Measurements from ENCODE around the gene NOTUM. TPM values are rescaled to one million over a fixed set of nuclear protein-coding genes. Genes with fewer than 3 reads are reported as not detected.

NOTUM gene
- total and polyA plus RNA-seq, 2 of the 4 experiments (the other 2 are of a cell fraction), result 0.05 TPM; not detected in 1

GRCh38 chr17:82006468-82007227 is 45.7 kb upstream of the NOTUM start:
- POLR2A ChIA-PET (ENCODE audit: unreplicated experiment), result no interaction called here
- no peak for TF ChIP-seq CHD1 (IDR thresholded peaks at IDR 0.05; ENCODE audit: low read depth, low read length)
- TF ChIP-seq ELK1 (IDR thresholded peaks at IDR 0.05; ENCODE audit: borderline replicate concordance, low read depth, low read length), result no peak
- peak; percentile 81 for TF ChIP-seq MAZ (IDR thresholded peaks at IDR 0.05; ENCODE audit: borderline replicate concordance, low read depth, low read length)
- WGBS, 2 experiments (ENCODE audit: extremely low coverage in 2 of 2, insufficient read length in 1 of 2), result 70% methylated on average over 15 of the region's 24 CpGs; no CpG with 5 or more reads in 1 of the 2 experiments

More at GRCh38 chr17:82006468-82007227, 45.7 kb upstream of the NOTUM start:
- peak overlapping the region; percentile 48; the same call in 1 of the 3 replicates for H2BK15ac ChIP-seq (ENCODE audit: low read depth, low read length)
- H3K27ac ChIP-seq (ENCODE audit: insufficient read depth, low read length), result no peak overlapping the region; the same call in 1 of the 2 replicates
- DNase-seq (peak; percentile 82), ATAC-seq (ENCODE audit: low read depth) (peak; percentile 35)
- H3K56ac ChIP-seq (ENCODE audit: extremely low read depth, insufficient read depth, low read length), result no peak overlapping the region
- peak overlapping the region; percentile 77 for H2AFZ ChIP-seq (replicated peaks; ENCODE audit: low read length, poor library complexity)
- H3K4me3 ChIP-seq (ENCODE audit: insufficient read depth, low read depth, low read length), result no peak overlapping the region
- H2BK5ac ChIP-seq (ENCODE audit: low read depth, low read length, poor library complexity, severe bottlenecking), result peak overlapping the region; percentile 9
- in situ Hi-C loops (cut with MboI; ENCODE audit: low sequenced_read_pairs), result no loop called here
- intact Hi-C loops (cut with micrococcal nuclease), result no loop called here
- CTCF ChIA-PET, result no interaction called here
- peak overlapping the region; percentile 51 for H4K91ac ChIP-seq (ENCODE audit: insufficient read depth, low read depth, low read length)
- H3K23ac ChIP-seq (ENCODE audit: low read depth, low read length), result no peak overlapping the region
- H4K20me1 ChIP-seq (ENCODE audit: insufficient read depth, low read length), result peaks cover 3% of the 10 kb centered on the region; the same call in 1 of the 2 replicates
- peak overlapping the region; percentile 90; the same call in 1 of the 2 replicates for H2AK5ac ChIP-seq (ENCODE audit: low read depth, low read length)
- H3K36me3 ChIP-seq (ENCODE audit: control insufficient read depth, insufficient read depth, low read length), result no peaks in the 10 kb centered on the region; the same call in 1 of the 2 replicates
- H3K9me3 ChIP-seq (ENCODE audit: control insufficient read depth, insufficient read depth, low read length), result no peaks in the 10 kb centered on the region
- peaks cover 27% of the 10 kb centered on the region for H3K4me1 ChIP-seq (ENCODE audit: control insufficient read depth, insufficient read depth, low read length)
- peak overlapping the region; percentile 39; the same call in 1 of the 2 replicates for H3K14ac ChIP-seq (replicated peaks; ENCODE audit: low read depth, low read length)
- H3K27me3 ChIP-seq (ENCODE audit: control insufficient read depth, insufficient read depth, low read length), result no peaks in the 10 kb centered on the region
- peak overlapping the region; percentile 25; the same call in 1 of the 2 replicates for H2BK120ac ChIP-seq (ENCODE audit: low read depth, low read length)
- H3K4ac ChIP-seq (ENCODE audit: low read depth, low read length), result peak overlapping the region; percentile 69
- peak overlapping the region in 1 of 2 experiments; percentile 43; a peak in 1 of 4 replicates for H4K8ac ChIP-seq (ENCODE audit: low read depth in 2 of 2, low read length in 2 of 2)
- no TSS peak for BruUV-seq (replicated peaks)
- H3K9me1 ChIP-seq (ENCODE audit: insufficient read depth, low read length), result peaks cover 18% of the 10 kb centered on the region
- H4K5ac ChIP-seq (ENCODE audit: low read depth, low read length), result no peak overlapping the region
- H3K4me2 ChIP-seq (ENCODE audit: low read depth, low read length), result no peak overlapping the region
- no peak overlapping the region for H3K18ac ChIP-seq (ENCODE audit: low read depth, low read length)
- peaks cover 11 to 33% of the 10 kb centered on the region in 2 experiments; a peak in 3 of 4 replicates for H3K79me1 ChIP-seq (ENCODE audit: low read depth in 1 of 2, low read length in 2 of 2)
- dilution Hi-C loops (cut with HindIII; ENCODE audit: low sequenced_read_pairs, unreplicated experiment), result no loop called here
- H2AK9ac ChIP-seq (replicated peaks; ENCODE audit: low read depth, low read length, poor library complexity), result peak overlapping the region; percentile 95
- H3K9ac ChIP-seq (ENCODE audit: low read depth, low read length), result no peak overlapping the region
- H2BK20ac ChIP-seq (ENCODE audit: low read depth, low read length), result no peak overlapping the region
